Coronary artery (tissue), 2 donors: Measurements from ENCODE around the gene PTPRO.

Source experiments
- DNase-seq: peaks from one replicate; pipeline ENCODE4 v3.0.0-alpha.2; 2017; ENCODE audit warnings: low spot score
- H3K27ac ChIP-seq, 2 donors: fragments of 200-600 bp; sonication (generic); one replicate each; pipeline ENCODE4 v1.5.1; 2016 to 2019
- H3K4me3 ChIP-seq: fragments of 200-600 bp; sonication (generic); 2 replicates; pipeline ENCODE4 v1.5.1; 2016; ENCODE audit warnings: mild to moderate bottlenecking, moderate library complexity
- TF ChIP-seq, protein P1 (sequence below): fragments of 200-600 bp; sonication (generic); IDR thresholded peaks from one replicate; pipeline ENCODE4 v1.5.1; 2019; ENCODE audit warnings: antibody characterized with exemption

The PTPRO gene

DNA sequence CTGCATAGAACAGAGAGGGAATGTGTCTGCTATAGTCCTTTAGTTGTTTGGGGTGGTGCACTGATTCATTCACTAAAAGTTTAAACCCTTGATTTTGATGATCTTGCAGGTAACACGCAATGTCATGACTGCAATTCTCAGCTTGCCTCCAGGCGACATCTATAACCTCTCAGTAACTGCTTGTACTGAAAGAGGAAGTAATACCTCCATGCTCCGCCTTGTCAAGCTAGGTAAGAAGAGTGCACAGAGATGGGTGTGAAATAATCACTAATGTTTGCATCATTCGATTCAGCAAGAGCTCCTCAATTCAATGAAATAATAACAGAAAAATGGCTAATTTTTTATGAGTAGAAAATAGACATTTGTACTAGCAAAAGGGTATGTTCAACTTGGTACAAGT is 203.7 kb downstream of the PTPRO start:
- no peak overlapping the region for H3K27ac ChIP-seq
- no peak for DNase-seq
- no peak overlapping the region for H3K4me3 ChIP-seq
- TF ChIP-seq, protein P1, sequence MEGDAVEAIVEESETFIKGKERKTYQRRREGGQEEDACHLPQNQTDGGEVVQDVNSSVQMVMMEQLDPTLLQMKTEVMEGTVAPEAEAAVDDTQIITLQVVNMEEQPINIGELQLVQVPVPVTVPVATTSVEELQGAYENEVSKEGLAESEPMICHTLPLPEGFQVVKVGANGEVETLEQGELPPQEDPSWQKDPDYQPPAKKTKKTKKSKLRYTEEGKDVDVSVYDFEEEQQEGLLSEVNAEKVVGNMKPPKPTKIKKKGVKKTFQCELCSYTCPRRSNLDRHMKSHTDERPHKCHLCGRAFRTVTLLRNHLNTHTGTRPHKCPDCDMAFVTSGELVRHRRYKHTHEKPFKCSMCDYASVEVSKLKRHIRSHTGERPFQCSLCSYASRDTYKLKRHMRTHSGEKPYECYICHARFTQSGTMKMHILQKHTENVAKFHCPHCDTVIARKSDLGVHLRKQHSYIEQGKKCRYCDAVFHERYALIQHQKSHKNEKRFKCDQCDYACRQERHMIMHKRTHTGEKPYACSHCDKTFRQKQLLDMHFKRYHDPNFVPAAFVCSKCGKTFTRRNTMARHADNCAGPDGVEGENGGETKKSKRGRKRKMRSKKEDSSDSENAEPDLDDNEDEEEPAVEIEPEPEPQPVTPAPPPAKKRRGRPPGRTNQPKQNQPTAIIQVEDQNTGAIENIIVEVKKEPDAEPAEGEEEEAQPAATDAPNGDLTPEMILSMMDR = no peak

- no peak overlapping the region for H3K4me3 ChIP-seq
- no peak overlapping the region for H3K27ac ChIP-seq
- DNase-seq = no peak
- TF ChIP-seq, protein P1 = no peak
Measured at GRCh38 chr12:15527201-15528080, 205.1 kb downstream of the PTPRO start.

DNA sequence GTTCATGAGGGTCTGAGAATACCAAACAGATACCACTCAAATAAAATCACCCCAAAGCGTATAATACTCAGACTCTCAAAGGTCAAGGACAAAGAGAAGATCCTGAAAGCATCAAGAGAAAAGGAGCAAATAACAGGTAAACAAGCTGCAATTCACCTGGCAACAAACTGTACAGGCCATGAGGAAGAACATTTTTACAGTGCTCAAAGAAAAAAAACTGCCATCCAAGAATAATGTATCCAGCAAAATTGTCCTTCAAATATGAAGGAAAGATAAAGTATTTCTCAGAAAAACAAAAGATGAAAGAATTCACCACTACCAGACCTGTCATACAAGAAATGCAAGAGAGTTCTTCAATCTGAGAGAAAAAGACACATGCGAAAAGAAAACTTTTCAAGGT is 206.4 kb downstream of the PTPRO start:
- no peak for DNase-seq
- Histone ChIP-seq H3K4me3 (no peak overlapping the region), H3K27ac (no peak overlapping the region)
- TF ChIP-seq, protein P1 = no peak

GRCh38 chr12:15530361-15530760 is 208.1 kb downstream of the PTPRO start:
- DNase-seq = no peak
- H3K27ac ChIP-seq = no peak overlapping the region

DNA sequence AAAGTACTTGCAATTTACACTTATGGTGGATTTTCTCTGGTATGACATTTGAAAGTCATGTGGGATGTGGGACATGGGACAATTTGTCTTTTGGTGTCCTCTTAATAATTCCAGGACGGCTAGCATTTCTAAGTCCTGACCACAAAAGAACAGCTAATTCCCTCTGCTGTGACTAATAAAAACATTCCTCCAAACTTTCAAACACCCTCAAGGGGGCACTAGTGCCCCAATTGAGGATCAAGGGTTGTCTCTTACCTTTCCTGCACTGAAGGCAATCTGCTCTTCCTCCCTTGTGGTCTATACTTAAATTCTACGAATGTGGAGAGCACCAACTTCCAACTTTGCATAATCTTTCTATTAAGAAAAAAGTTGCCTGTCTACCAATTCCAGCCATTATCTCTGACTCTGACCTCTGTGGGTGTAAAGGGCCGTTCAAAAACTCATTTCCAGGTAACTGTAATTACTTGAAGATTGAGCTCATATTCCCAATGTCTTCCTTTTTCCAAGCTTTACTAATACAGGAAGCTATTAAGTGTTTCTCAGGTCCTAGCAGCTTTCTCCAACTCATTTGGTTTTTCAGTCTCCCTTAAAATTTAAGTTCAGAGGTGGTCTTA is 210.2 kb downstream of the PTPRO start:
- TF ChIP-seq, protein P1 = peak; percentile 57
- H3K27ac ChIP-seq = peak overlapping the region in 1 of 2 donors; percentile 46
- DNase-seq = no peak
- H3K4me3 ChIP-seq = no peak overlapping the region

More at GRCh38 chr12:15530361-15530760, 208.1 kb downstream of the PTPRO start:
- no peak overlapping the region for H3K4me3 ChIP-seq
- TF ChIP-seq, protein P1 = no peak

DNA sequence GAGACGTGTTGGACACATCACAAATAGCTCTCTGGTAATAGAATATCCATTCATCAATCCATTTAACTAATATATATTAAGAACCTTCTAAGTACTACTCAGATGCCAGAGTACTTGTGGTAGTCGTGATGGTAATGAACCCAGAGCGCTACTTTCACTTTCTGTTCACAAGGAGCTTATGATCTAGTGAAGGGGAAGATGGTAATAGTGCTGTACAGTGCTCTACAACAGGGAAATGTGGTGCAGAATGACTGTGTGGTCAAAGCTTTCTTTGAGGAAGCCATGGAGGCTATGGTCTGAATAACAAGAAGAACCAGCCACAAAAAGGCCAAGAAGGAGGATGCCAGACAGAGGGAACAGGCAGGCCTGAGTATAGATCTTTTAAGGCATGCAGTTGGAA is 212.0 kb downstream of the PTPRO start:
- H3K4me3 ChIP-seq = peak overlapping the region; percentile 5
- DNase-seq = no peak
- TF ChIP-seq, protein P1 = no peak
- H3K27ac ChIP-seq = peak overlapping the region; percentile 82 to 92
